ENCODE data around the gene CEP72.

DNA sequence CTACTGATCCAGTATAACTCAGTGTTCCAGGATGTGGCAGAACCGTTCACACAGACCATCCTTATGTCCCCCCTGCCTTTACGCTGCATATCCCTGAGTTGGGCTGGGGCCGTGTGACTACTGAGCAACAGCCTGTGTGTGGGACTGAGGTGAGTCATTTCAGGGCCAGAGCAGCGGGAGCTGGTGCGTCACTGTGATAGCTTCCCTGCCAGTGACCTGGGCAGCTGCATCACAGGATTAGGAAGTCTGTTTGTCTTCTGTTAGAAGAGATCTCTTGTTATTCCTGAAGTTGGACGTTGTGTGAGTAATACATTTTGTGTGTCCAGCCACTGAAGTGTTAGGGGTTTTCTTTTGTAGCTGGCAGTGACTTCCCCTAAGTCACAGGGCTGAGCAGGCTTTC, 45.4 kb downstream of the CEP72 start:
- TF ChIP-seq, protein P1, sequence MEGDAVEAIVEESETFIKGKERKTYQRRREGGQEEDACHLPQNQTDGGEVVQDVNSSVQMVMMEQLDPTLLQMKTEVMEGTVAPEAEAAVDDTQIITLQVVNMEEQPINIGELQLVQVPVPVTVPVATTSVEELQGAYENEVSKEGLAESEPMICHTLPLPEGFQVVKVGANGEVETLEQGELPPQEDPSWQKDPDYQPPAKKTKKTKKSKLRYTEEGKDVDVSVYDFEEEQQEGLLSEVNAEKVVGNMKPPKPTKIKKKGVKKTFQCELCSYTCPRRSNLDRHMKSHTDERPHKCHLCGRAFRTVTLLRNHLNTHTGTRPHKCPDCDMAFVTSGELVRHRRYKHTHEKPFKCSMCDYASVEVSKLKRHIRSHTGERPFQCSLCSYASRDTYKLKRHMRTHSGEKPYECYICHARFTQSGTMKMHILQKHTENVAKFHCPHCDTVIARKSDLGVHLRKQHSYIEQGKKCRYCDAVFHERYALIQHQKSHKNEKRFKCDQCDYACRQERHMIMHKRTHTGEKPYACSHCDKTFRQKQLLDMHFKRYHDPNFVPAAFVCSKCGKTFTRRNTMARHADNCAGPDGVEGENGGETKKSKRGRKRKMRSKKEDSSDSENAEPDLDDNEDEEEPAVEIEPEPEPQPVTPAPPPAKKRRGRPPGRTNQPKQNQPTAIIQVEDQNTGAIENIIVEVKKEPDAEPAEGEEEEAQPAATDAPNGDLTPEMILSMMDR (IDR thresholded peaks at IDR 0.05) = no peak
- no peak for TF ChIP-seq POLR2A (IDR thresholded peaks at IDR 0.05)
